Right lobe of liver (tissue), 4 donors: ENCODE data around the gene CUX1.

Experiments used
- POLR2A ChIP-seq: fragments of 450-650 bp; IDR thresholded peaks from one replicate; pipeline ENCODE4 v1.6.1; 2017; ENCODE audit warnings: antibody characterized with exemption, mild to moderate bottlenecking
- TF ChIP-seq, protein P1 (sequence below), 4 donors: fragments of 200-600 bp in 3 of 4; fragments of 450-650 bp in 1 of 4; IDR thresholded peaks; one replicate each; pipeline versions ENCODE4 v1.5.1 to v1.8.0; 2016 to 2022; ENCODE audit warnings: antibody characterized with exemption in 4 of 4, mild to moderate bottlenecking in 2 of 4
- donor health status: DM: no; HTN: no; CAD: no.
- donor health status: DM: no; HTN: no; CAD: no.
- donor health status: DM: no; HTN: yes; CAD: no.

DNA sequence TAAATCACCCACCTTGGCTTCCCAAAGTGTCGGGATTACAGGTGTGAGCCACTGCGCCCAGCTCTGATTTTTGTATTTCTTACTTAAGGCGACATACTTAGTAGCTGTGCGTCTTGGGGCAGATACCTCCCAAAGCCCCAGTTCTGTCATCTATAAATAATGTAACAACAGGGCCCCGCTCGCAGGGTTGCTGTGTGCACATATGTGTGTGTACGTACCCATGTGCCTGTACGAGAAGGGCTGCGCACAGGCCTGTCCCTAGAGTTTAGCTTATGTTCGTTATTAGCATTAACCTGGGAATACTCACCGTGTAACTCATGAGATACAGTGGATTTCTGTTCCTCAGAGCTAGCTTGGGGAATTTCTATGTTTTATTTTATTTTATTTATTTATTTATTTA, 103.6 kb downstream of the CUX1 start:
- TF ChIP-seq, protein P1, sequence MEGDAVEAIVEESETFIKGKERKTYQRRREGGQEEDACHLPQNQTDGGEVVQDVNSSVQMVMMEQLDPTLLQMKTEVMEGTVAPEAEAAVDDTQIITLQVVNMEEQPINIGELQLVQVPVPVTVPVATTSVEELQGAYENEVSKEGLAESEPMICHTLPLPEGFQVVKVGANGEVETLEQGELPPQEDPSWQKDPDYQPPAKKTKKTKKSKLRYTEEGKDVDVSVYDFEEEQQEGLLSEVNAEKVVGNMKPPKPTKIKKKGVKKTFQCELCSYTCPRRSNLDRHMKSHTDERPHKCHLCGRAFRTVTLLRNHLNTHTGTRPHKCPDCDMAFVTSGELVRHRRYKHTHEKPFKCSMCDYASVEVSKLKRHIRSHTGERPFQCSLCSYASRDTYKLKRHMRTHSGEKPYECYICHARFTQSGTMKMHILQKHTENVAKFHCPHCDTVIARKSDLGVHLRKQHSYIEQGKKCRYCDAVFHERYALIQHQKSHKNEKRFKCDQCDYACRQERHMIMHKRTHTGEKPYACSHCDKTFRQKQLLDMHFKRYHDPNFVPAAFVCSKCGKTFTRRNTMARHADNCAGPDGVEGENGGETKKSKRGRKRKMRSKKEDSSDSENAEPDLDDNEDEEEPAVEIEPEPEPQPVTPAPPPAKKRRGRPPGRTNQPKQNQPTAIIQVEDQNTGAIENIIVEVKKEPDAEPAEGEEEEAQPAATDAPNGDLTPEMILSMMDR (IDR thresholded peaks at IDR 0.05), result no peak
- TF ChIP-seq POLR2A, result no peak
